C4-2B (cell line): ENCODE results near the gene CTDSP2.

Experiments
- ZFX ChIP-seq: fragments of 450-650 bp; IDR thresholded peaks from 2 replicates; pipeline ENCODE4 v1.6.1; 2017
- TF ChIP-seq, protein P1 (sequence below): fragments of 450-650 bp; conservative IDR thresholded peaks from 2 replicates; pipeline ENCODE4 v1.5.1; 2017; ENCODE audit warnings: mild to moderate bottlenecking

DNA sequence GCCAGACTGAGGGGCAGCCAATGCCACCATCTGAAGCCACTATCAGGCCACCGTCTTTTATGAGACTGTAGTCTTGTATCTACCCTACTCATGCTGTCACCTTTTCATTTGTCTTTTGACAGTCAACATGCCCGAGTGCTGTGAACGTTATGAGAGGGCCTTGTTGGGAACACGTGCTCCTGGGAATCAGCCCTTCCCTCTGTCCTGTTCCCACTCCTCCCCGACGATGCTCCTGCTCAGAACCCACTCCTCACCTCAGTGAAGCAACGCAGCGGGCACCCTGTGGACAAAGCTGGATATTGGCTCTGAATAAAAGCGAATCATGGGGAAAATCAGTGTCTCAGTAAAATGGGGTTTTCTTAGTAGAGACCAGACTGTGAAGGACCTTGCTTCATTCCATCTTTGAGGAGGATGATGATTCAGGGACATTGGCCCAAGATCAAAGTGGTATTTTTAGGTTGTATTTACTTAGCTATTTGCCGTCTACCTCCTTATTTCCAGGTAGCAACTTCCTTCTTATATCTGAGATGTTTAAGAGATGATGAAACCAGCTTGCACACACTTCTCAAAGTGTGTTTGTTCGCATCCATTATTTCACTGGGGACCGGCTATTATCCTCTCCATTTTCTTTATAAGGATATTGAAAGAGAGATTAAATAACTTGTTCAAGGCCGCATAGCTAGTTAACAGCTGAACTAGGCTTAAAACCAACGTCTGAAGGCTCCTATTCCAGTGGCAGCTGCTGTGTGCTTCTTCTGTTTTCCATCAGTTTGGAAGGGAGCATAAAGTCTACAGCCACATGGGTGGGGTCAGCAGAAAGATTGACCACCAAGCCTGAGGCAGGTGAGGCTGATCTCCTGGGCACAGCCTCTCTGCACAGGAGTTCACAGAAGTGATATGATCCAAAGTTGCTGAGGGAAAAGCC, 43.9 kb upstream of the CTDSP2 start:
- TF ChIP-seq, protein P1, sequence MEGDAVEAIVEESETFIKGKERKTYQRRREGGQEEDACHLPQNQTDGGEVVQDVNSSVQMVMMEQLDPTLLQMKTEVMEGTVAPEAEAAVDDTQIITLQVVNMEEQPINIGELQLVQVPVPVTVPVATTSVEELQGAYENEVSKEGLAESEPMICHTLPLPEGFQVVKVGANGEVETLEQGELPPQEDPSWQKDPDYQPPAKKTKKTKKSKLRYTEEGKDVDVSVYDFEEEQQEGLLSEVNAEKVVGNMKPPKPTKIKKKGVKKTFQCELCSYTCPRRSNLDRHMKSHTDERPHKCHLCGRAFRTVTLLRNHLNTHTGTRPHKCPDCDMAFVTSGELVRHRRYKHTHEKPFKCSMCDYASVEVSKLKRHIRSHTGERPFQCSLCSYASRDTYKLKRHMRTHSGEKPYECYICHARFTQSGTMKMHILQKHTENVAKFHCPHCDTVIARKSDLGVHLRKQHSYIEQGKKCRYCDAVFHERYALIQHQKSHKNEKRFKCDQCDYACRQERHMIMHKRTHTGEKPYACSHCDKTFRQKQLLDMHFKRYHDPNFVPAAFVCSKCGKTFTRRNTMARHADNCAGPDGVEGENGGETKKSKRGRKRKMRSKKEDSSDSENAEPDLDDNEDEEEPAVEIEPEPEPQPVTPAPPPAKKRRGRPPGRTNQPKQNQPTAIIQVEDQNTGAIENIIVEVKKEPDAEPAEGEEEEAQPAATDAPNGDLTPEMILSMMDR: no peak
- no peak for TF ChIP-seq ZFX
